Panc1 (cell line): ENCODE results near the gene KLK15.

Experiments used
- TCF7L2 ChIP-seq: IDR thresholded peaks from 2 replicates; pipeline ENCODE4 v1.6.1; 2011; ENCODE audit warnings: mild to moderate bottlenecking, low read depth, low read length, inconsistent platforms
- TF ChIP-seq, protein P1 (sequence below): fragments of 450-650 bp; IDR thresholded peaks from 2 replicates; pipeline ENCODE4 v1.5.1; 2017; ENCODE audit warnings: mild to moderate bottlenecking

DNA sequence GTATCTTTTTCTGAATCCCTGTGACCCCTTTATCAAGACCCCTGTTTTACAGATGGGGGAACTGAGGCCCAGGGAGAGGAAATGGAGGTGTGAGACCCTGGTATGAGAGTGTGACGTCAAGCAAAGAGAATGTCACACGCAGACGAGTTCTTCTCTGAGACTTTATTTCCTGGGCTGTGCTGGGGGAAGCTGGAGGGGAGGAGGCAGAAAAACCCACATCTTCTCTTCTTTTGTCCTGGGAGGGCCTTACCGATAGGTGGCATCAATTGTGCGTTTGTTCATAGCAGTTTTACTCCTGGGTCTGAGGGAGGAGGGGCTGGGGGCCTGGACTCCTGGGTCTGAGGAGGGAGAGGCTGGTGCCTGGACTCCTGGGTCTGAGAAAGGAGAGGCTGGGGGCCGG lies 4.9 kb upstream of the KLK15 start:
- no peak for TF ChIP-seq TCF7L2
- TF ChIP-seq, protein P1, sequence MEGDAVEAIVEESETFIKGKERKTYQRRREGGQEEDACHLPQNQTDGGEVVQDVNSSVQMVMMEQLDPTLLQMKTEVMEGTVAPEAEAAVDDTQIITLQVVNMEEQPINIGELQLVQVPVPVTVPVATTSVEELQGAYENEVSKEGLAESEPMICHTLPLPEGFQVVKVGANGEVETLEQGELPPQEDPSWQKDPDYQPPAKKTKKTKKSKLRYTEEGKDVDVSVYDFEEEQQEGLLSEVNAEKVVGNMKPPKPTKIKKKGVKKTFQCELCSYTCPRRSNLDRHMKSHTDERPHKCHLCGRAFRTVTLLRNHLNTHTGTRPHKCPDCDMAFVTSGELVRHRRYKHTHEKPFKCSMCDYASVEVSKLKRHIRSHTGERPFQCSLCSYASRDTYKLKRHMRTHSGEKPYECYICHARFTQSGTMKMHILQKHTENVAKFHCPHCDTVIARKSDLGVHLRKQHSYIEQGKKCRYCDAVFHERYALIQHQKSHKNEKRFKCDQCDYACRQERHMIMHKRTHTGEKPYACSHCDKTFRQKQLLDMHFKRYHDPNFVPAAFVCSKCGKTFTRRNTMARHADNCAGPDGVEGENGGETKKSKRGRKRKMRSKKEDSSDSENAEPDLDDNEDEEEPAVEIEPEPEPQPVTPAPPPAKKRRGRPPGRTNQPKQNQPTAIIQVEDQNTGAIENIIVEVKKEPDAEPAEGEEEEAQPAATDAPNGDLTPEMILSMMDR, result peak; percentile 50; the same call in 1 of the 2 replicates
